ENCODE measurements around the gene DNASE1L3.

The DNASE1L3 gene

DNA sequence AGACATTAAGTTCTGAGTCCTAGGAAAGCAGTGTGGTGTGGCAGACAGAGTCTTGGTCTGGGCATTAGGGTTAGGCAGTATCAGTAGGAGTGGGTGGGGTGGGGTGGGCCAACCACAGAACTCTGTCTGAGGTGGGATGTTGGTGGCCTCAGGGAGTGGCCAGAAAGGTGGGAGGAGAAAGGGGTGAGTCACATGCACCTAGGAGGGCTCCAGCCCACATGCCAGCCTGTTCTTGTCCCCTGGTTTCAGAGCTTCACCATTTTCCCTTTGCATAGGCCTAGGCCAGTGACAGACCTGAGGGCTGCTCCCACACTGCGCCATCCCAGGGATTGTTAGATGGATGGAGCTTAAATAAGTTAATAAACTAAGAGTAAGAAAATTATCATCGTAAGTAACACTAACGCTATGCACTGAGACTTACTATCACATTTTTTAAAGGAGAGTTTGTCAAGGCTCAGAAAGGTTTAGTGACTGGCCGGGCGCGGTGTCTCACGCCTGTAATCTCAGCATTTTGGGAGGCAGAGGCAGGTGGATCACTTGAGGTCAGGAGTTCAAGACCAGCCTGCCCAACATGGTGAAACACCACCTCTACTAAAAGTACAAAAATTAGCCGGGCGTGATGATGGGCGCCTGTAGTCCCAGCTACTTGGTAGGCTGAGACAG lies 33.8 kb downstream of the DNASE1L3 start:
- no peak overlapping the region for H3K23ac ChIP-seq (ENCODE audit: low read length)
- no peak for DNase-seq
- no peak overlapping the region for H4K8ac ChIP-seq (ENCODE audit: low read depth, low read length)
- no peak overlapping the region for H2BK120ac ChIP-seq (ENCODE audit: insufficient read depth, low read length, poor library complexity)
- H2AK5ac ChIP-seq (ENCODE audit: low read length), result no peak overlapping the region
- no CpG with 5 or more reads among the region's 10 CpGs for WGBS (ENCODE audit: extremely low coverage, insufficient coverage, insufficient read length)
- no peak overlapping the region for H4K12ac ChIP-seq (ENCODE audit: low read depth, low read length)
- peaks cover 7% of the 10 kb centered on the region in 2 experiments for H3K4me1 ChIP-seq (ENCODE audit: control insufficient read depth in 1 of 2, insufficient read depth in 2 of 2, low read length in 2 of 2)
- no peak overlapping the region for H3K4ac ChIP-seq (ENCODE audit: low read depth, low read length)
- H2AFZ ChIP-seq (ENCODE audit: insufficient read depth, low read length, poor library complexity), result no peak overlapping the region
- no peak overlapping the region for H3K27ac ChIP-seq (ENCODE audit: low read depth, low read length)
- peaks cover 3% of the 10 kb centered on the region for H3K79me1 ChIP-seq (ENCODE audit: low read length)
- H3K27me3 ChIP-seq (ENCODE audit: insufficient read depth, low read length), result no peaks in the 10 kb centered on the region
- no peak overlapping the region for H3K14ac ChIP-seq (ENCODE audit: low read length)
- H3K9ac ChIP-seq (ENCODE audit: low read length), result no peak overlapping the region
- no peaks in the 10 kb centered on the region for H3K79me2 ChIP-seq (ENCODE audit: control insufficient read depth, insufficient read depth, low read length, poor library complexity)
- peaks cover 4% of the 10 kb centered on the region in 2 experiments for H3K36me3 ChIP-seq (ENCODE audit: control insufficient read depth in 1 of 2, insufficient read depth in 2 of 2, low read length in 2 of 2)
- no peak overlapping the region for H3K4me2 ChIP-seq (ENCODE audit: low read length)
- no peak overlapping the region for H2BK12ac ChIP-seq (ENCODE audit: low read length)
- H2BK5ac ChIP-seq (ENCODE audit: low read depth, low read length, poor library complexity), result no peak overlapping the region
- H4K91ac ChIP-seq (ENCODE audit: low read depth, low read length), result no peak overlapping the region
- no peak overlapping the region for H3K18ac ChIP-seq (ENCODE audit: low read length)
- no peak overlapping the region for H3K4me3 ChIP-seq (ENCODE audit: low read depth, low read length)
- peaks cover 2% of the 10 kb centered on the region for H3K9me3 ChIP-seq (ENCODE audit: insufficient read depth, low read depth, low read length)

DNA sequence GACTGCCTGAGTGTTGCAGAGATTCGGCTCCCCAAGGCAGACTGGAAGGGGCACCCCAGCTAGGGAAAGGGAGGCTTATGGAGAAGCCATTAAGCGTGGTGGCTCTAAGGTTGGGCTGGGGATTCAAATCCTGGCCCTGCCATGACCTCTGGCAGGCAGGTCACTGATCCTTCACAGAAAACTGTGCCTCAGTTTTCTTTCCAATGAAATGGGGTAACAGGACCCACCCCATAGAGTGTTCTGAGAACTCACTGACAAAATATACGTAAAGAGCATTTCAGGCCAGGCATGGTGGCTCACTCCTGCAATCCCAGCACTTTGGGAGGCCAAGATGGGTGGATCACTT lies 34.6 kb downstream of the DNASE1L3 start:
- Histone ChIP-seq H2AFZ (ENCODE audit: insufficient read depth, low read length, poor library complexity) (no peak overlapping the region), H3K4me2 (ENCODE audit: low read length) (no peak overlapping the region), H3K23ac (ENCODE audit: low read length) (no peak overlapping the region), H3K9me3 (ENCODE audit: insufficient read depth, low read depth, low read length) (peaks cover 2% of the 10 kb centered on the region), H2BK12ac (ENCODE audit: low read length) (no peak overlapping the region), H3K79me2 (ENCODE audit: control insufficient read depth, insufficient read depth, low read length, poor library complexity) (no peaks in the 10 kb centered on the region), H4K8ac (ENCODE audit: low read depth, low read length) (no peak overlapping the region), H3K9ac (ENCODE audit: low read length) (no peak overlapping the region), H3K79me1 (ENCODE audit: low read length) (peaks cover 3% of the 10 kb centered on the region), H3K4me3 (ENCODE audit: low read depth, low read length) (no peak overlapping the region), H3K18ac (ENCODE audit: low read length) (no peak overlapping the region), H2BK120ac (ENCODE audit: insufficient read depth, low read length, poor library complexity) (no peak overlapping the region), H2AK5ac (ENCODE audit: low read length) (no peak overlapping the region), H2BK5ac (ENCODE audit: low read depth, low read length, poor library complexity) (no peak overlapping the region), H3K36me3 (ENCODE audit: control insufficient read depth in 1 of 2, insufficient read depth in 2 of 2, low read length in 2 of 2) (peaks cover 11 to 12% of the 10 kb centered on the region in 2 experiments), H3K27ac (ENCODE audit: low read depth, low read length) (no peak overlapping the region), H3K14ac (ENCODE audit: low read length) (no peak overlapping the region), H3K4me1 (ENCODE audit: control insufficient read depth in 1 of 2, insufficient read depth in 2 of 2, low read length in 2 of 2) (peaks cover 7% of the 10 kb centered on the region in 2 experiments), H4K91ac (ENCODE audit: low read depth, low read length) (no peak overlapping the region), H4K12ac (ENCODE audit: low read depth, low read length) (no peak overlapping the region), H3K4ac (ENCODE audit: low read depth, low read length) (no peak overlapping the region), H3K27me3 (ENCODE audit: insufficient read depth, low read length) (no peaks in the 10 kb centered on the region)
- no peak for DNase-seq
- WGBS (ENCODE audit: extremely low coverage, insufficient coverage, insufficient read length), result no CpG with 5 or more reads among the region's 3 CpGs

DNA sequence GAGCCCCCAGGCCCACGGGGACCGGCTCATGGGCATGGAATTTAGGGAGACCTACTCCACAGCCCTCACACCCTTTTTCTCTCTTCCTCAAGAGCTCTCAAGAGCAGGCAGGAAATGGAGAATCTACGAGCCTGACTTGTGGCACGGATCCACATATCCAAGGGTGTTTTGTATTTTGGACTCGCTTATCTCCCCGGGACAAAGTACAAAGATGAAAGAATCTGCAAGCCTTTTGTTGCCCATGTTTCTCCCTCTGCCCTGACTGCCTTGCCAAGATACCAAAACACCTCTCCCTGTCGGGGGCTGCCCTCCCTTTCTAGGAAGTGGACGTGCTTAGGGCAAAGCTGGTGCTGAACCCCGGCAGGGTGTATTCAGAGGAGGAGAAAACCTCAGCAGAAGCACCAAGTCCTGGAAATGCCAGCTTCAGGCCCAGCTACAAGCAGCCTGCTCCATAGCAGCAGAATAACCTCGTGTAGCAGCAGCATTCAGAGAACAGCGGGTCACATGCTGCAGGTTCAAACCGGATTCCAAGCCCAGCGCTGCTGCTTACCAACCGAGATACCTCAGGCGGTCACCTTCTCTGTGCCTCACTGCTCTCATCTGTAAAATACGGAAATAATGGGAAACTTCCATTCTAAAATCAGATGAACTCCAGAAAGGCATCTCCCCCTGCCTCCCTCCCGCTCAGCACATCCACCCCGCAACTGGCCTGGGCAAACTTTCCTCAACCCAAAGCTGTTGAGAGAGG lies 35.2 kb downstream of the DNASE1L3 start:
- H2AFZ ChIP-seq (ENCODE audit: insufficient read depth, low read length, poor library complexity), result no peak overlapping the region
- no peaks in the 10 kb centered on the region for H3K79me2 ChIP-seq (ENCODE audit: control insufficient read depth, insufficient read depth, low read length, poor library complexity)
- no peak overlapping the region for H4K12ac ChIP-seq (ENCODE audit: low read depth, low read length)
- H3K36me3 ChIP-seq (ENCODE audit: control insufficient read depth in 1 of 2, insufficient read depth in 2 of 2, low read length in 2 of 2), result peaks cover 14 to 18% of the 10 kb centered on the region in 2 experiments
- DNase-seq, result peak; percentile 36 to 60
- no peak overlapping the region for H3K14ac ChIP-seq (ENCODE audit: low read length)
- H3K4me3 ChIP-seq (ENCODE audit: low read depth, low read length), result no peak overlapping the region
- no peak overlapping the region for H2BK5ac ChIP-seq (ENCODE audit: low read depth, low read length, poor library complexity)
- H2AK5ac ChIP-seq (ENCODE audit: low read length), result no peak overlapping the region
- no peak overlapping the region for H3K23ac ChIP-seq (ENCODE audit: low read length)
- H3K4me2 ChIP-seq (ENCODE audit: low read length), result no peak overlapping the region
- no peak overlapping the region for H3K18ac ChIP-seq (ENCODE audit: low read length)
- no peak overlapping the region for H3K9ac ChIP-seq (ENCODE audit: low read length)
- H4K91ac ChIP-seq (ENCODE audit: low read depth, low read length), result no peak overlapping the region
- H3K27ac ChIP-seq (ENCODE audit: low read depth, low read length), result no peak overlapping the region
- H3K27me3 ChIP-seq (ENCODE audit: insufficient read depth, low read length), result no peaks in the 10 kb centered on the region
- peaks cover 2% of the 10 kb centered on the region for H3K9me3 ChIP-seq (ENCODE audit: insufficient read depth, low read depth, low read length)
- peaks cover 3% of the 10 kb centered on the region for H3K79me1 ChIP-seq (ENCODE audit: low read length)
- no peak overlapping the region for H2BK12ac ChIP-seq (ENCODE audit: low read length)
- WGBS (ENCODE audit: extremely low coverage, insufficient coverage, insufficient read length), result no CpG with 5 or more reads among the region's 18 CpGs
- H3K4ac ChIP-seq (ENCODE audit: low read depth, low read length), result no peak overlapping the region
- no peak overlapping the region for H4K8ac ChIP-seq (ENCODE audit: low read depth, low read length)
- no peak overlapping the region for H2BK120ac ChIP-seq (ENCODE audit: insufficient read depth, low read length, poor library complexity)
- H3K4me1 ChIP-seq (ENCODE audit: control insufficient read depth in 1 of 2, insufficient read depth in 2 of 2, low read length in 2 of 2), result peaks cover 7% of the 10 kb centered on the region in 2 experiments

DNA sequence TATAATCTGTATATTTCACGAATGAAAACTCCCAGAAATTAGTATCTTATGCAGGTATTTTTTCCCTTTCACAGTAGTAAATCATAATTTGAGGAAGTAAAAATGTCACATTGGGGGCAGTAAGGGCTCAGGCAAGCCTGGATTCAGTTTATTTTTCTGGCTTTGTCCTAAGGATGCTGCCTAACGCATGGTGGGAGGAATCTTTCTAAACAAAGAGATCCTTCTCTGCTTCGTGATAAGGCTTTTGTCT lies 35.7 kb downstream of the DNASE1L3 start:
- peaks cover 7% of the 10 kb centered on the region in 2 experiments for H3K4me1 ChIP-seq (ENCODE audit: control insufficient read depth in 1 of 2, insufficient read depth in 2 of 2, low read length in 2 of 2)
- no peak overlapping the region for H2AK5ac ChIP-seq (ENCODE audit: low read length)
- H2AFZ ChIP-seq (ENCODE audit: insufficient read depth, low read length, poor library complexity), result no peak overlapping the region
- no CpG with 5 or more reads among the region's 3 CpGs for WGBS (ENCODE audit: extremely low coverage, insufficient coverage, insufficient read length)
- no peak for DNase-seq
- no peak overlapping the region for H2BK5ac ChIP-seq (ENCODE audit: low read depth, low read length, poor library complexity)
- no peaks in the 10 kb centered on the region for H3K9me3 ChIP-seq (ENCODE audit: insufficient read depth, low read depth, low read length)
- H3K79me1 ChIP-seq (ENCODE audit: low read length), result peaks cover 3% of the 10 kb centered on the region
- no peak overlapping the region for H3K4me3 ChIP-seq (ENCODE audit: low read depth, low read length)
- no peak overlapping the region for H4K8ac ChIP-seq (ENCODE audit: low read depth, low read length)
- no peak overlapping the region for H2BK12ac ChIP-seq (ENCODE audit: low read length)
- no peak overlapping the region for H3K14ac ChIP-seq (ENCODE audit: low read length)
- no peak overlapping the region for H3K27ac ChIP-seq (ENCODE audit: low read depth, low read length)
- no peaks in the 10 kb centered on the region for H3K27me3 ChIP-seq (ENCODE audit: insufficient read depth, low read length)
- no peak overlapping the region for H2BK120ac ChIP-seq (ENCODE audit: insufficient read depth, low read length, poor library complexity)
- no peak overlapping the region for H4K12ac ChIP-seq (ENCODE audit: low read depth, low read length)
- H3K18ac ChIP-seq (ENCODE audit: low read length), result no peak overlapping the region
- H3K36me3 ChIP-seq (ENCODE audit: control insufficient read depth in 1 of 2, insufficient read depth in 2 of 2, low read length in 2 of 2), result peaks cover 19 to 23% of the 10 kb centered on the region in 2 experiments
- H4K91ac ChIP-seq (ENCODE audit: low read depth, low read length), result no peak overlapping the region
- H3K79me2 ChIP-seq (ENCODE audit: control insufficient read depth, insufficient read depth, low read length, poor library complexity), result no peaks in the 10 kb centered on the region
- H3K4ac ChIP-seq (ENCODE audit: low read depth, low read length), result no peak overlapping the region
- H3K4me2 ChIP-seq (ENCODE audit: low read length), result no peak overlapping the region
- H3K23ac ChIP-seq (ENCODE audit: low read length), result no peak overlapping the region
- H3K9ac ChIP-seq (ENCODE audit: low read length), result no peak overlapping the region

Data from trophoblast cell (in vitro differentiated cells and primary cell).